GM19351 (cell line): ENCODE results near the gene SPTLC3.
"Not testable (repeated sequence)": the region's sequence is repeated elsewhere in the genome, so short reads cannot be mapped to it uniquely, and the experiment has no call there.

Source experiments
- ATAC-seq: cut with Tn5 transposase; IDR thresholded peaks from one replicate; pipeline ENCODE4 v1.9.1; 2021; ENCODE audit warnings: mild to moderate bottlenecking, moderate library complexity; ENCODE audit not compliant: unreplicated experiment

Gene SPTLC3

GRCh38 chr20:13008761-13009681 is at the start of gene SPTLC3:
Gene SPTLC3, plus strand, starts transcription at chr20:13008972. Its CDS starts 296 bp downstream, at chr20:13009268.
- ATAC-seq: peak; percentile 34

- no peak for ATAC-seq
Observed at GRCh38 chr20:12961725-12962124, 47.0 kb upstream of the SPTLC3 start.

GRCh38 chr20:12962895-12963294 is 45.9 kb upstream of the SPTLC3 start:
- ATAC-seq: no peak

- ATAC-seq: no peak
Observed at GRCh38 chr20:12963416-12963815, 45.4 kb upstream of the SPTLC3 start.

GRCh38 chr20:12965212-12965869 is 43.4 kb upstream of the SPTLC3 start:
- ATAC-seq: no peak

- ATAC-seq: no peak
Observed at GRCh38 chr20:12965870-12966251, 42.9 kb upstream of the SPTLC3 start.

- no peak for ATAC-seq
Observed at GRCh38 chr20:12966468-12967085, 42.2 kb upstream of the SPTLC3 start.

GRCh38 chr20:12967932-12968331 is 40.8 kb upstream of the SPTLC3 start:
- no peak for ATAC-seq

GRCh38 chr20:12968472-12968871 is 40.3 kb upstream of the SPTLC3 start:
- no peak for ATAC-seq

GRCh38 chr20:12969071-12969669 is 39.6 kb upstream of the SPTLC3 start:
- ATAC-seq: no peak

GRCh38 chr20:12970372-12970821 is 38.4 kb upstream of the SPTLC3 start:
- ATAC-seq: no peak

GRCh38 chr20:12975833-12976608 is 32.8 kb upstream of the SPTLC3 start:
- ATAC-seq: no peak

- ATAC-seq: no peak
Observed at GRCh38 chr20:12976720-12977309, 32.0 kb upstream of the SPTLC3 start.

GRCh38 chr20:12977328-12978125 is 31.2 kb upstream of the SPTLC3 start:
- ATAC-seq: no peak

GRCh38 chr20:12978126-12978394 is 30.7 kb upstream of the SPTLC3 start:
- ATAC-seq: no peak

GRCh38 chr20:12978613-12979495 is 29.9 kb upstream of the SPTLC3 start:
- ATAC-seq: no peak

GRCh38 chr20:12979713-12980112 is 29.1 kb upstream of the SPTLC3 start:
- not testable (repeated sequence) for ATAC-seq

GRCh38 chr20:12982098-12982497 is 26.7 kb upstream of the SPTLC3 start:
- ATAC-seq: no peak
